Activated T-cell treated with anti-CD3 and anti-CD28 coated beads, Interleukin-2, amount 50 U/mL, for 24 hours (primary cell): ENCODE data around the gene CARD6.
"Not testable (repeated sequence)": the region's sequence is repeated elsewhere in the genome, so short reads cannot be mapped to it uniquely, and the experiment has no call there.

Experiments used
- DNase-seq: peaks from one replicate; pipeline ENCODE4 v3.0.0-alpha.2; 2020
- H3K27ac Mint-ChIP-seq: 2 replicates; pipeline ENCODE4 v1.8.0; 2020; ENCODE audit warnings: mild to moderate bottlenecking, mixed read lengths
- H3K27me3 Mint-ChIP-seq: 2 replicates; pipeline ENCODE4 v1.8.0; 2020; ENCODE audit warnings: mixed read lengths
- H3K36me3 Mint-ChIP-seq: 2 replicates; pipeline ENCODE4 v1.8.0; 2020; ENCODE audit warnings: low read depth, mixed read lengths
- H3K4me1 Mint-ChIP-seq: 2 replicates; pipeline ENCODE4 v1.8.0; 2020; ENCODE audit warnings: low read depth, mixed read lengths
- H3K4me3 Mint-ChIP-seq: 2 replicates; pipeline ENCODE4 v1.8.0; 2020; ENCODE audit warnings: mild to moderate bottlenecking, moderate library complexity, mixed read lengths
- H3K9me3 Mint-ChIP-seq: 2 replicates; pipeline ENCODE4 v1.8.0; 2020; ENCODE audit warnings: mixed read lengths

The CARD6 gene

DNA sequence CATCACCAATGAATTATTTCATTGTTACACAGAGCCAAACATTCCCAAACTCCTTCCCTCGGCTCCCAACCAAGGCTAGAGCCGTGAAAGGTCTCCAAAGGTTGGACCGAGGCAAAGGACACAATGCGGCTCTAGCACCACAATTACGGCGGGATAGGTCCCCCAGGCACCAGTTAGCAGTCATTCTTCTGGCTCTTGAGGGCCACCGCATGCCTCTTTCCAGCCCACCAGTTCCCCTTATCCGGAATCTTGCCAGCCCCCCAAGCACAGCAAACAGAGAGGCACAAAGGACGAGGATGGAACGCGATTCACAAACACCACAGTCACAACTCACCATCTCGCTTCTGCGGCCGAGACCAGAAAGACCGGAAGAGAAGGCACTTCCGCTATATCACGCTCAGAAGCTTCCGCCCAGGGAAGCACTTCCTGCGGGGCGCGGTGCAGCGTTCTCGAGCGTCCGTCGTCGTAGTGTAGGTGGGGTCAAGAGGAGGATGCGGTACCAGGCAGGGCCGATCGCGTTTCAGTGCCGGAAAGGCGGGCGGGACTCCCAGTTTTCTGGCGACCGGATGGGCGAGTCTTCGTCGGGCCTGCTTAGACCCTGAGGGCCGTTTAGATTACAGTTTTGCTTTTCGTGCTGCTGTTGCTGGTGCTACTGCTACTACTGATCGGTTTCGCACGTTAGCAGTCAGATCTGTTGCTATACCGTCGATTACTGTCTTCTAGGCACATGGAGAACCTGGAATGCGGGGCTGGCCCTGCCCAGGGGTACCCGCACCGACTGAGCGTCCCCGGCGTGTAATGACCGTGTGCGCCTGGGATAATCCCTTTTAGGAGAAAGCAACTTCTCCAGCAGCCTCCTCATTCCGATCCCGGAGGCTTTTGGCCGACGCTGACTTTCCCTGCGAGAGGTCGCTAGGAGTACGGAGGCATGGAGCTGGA is 6.0 kb upstream of the CARD6 start, which contains the start of gene RPL37:
Gene RPL37, minus strand, starts transcription at position 374 of the 939 bp plus-strand sequence. Its CDS starts 37 bp downstream, at position 337.
- H3K36me3 Mint-ChIP-seq = peaks cover 56% of the 10 kb centered on the region
- H3K9me3 Mint-ChIP-seq = no peaks in the 10 kb centered on the region
- H3K4me1 Mint-ChIP-seq = peaks cover 52% of the 10 kb centered on the region
- peak; percentile 91 for DNase-seq
- H3K4me3 Mint-ChIP-seq = peak within 1 kb of the TSS; percentile 100
- peak within 1 kb of the TSS; percentile 100 for H3K27ac Mint-ChIP-seq
- H3K27me3 Mint-ChIP-seq = no peaks in the 10 kb centered on the region

DNA sequence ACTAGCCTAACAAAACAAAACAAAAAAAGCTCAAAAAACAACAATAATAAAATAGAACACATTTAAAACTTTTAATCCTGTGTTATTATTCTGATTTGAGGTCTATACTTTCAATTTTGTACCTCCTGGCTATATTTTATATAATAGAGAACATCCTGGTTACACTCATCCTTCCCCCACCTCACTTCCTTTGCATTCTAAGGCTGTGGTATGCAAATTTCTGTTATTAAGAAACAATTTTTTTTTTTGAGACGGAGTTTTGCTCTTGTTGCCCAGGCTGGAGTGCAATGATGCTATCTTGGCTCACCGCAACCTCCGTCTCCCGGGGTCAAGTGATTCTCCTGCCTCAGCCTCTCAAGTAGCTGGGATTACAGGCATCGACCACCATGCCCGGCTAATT is 3.1 kb upstream of the CARD6 start:
- peaks cover 5% of the 10 kb centered on the region for H3K27me3 Mint-ChIP-seq
- DNase-seq = no peak
- peaks cover 26% of the 10 kb centered on the region for H3K36me3 Mint-ChIP-seq
- H3K4me3 Mint-ChIP-seq = no peak overlapping the region
- H3K9me3 Mint-ChIP-seq = no peaks in the 10 kb centered on the region
- H3K27ac Mint-ChIP-seq = no peak overlapping the region
- H3K4me1 Mint-ChIP-seq = peaks cover 37% of the 10 kb centered on the region

GRCh38 chr5:40842351-40842750 is 1.2 kb downstream of the CARD6 start:
- DNase-seq = no peak
- H3K4me3 Mint-ChIP-seq = no peak overlapping the region
- H3K27me3 Mint-ChIP-seq = peaks cover 10% of the 10 kb centered on the region
- H3K27ac Mint-ChIP-seq = no peak overlapping the region
- H3K36me3 Mint-ChIP-seq = no peaks in the 10 kb centered on the region
- H3K9me3 Mint-ChIP-seq = no peaks in the 10 kb centered on the region
- peaks cover 18% of the 10 kb centered on the region for H3K4me1 Mint-ChIP-seq

DNA sequence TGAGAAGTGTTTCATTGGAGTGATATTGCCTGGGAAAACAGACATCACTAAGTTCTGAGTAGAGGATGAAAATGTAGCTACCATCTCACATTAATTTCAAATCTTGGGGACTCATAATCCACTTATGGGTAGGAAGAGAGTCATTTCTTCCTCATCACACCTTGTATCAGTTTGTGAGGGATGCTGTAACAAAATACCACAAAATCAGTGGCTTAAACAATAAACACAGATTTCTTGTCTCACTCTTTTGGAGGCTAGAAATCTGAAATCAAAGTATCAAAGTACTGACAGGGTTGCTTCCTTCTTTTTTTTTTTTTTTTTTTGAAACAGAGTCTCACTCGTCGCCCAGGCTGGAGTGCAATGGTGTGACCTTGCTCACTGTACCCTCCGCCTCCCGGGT is 3.4 kb downstream of the CARD6 start:
- Mint-ChIP-seq H3K27ac (no peak overlapping the region), H3K27me3 (peaks cover 13% of the 10 kb centered on the region), H3K4me1 (peaks cover 12% of the 10 kb centered on the region), H3K4me3 (no peak overlapping the region), H3K9me3 (no peaks in the 10 kb centered on the region), H3K36me3 (no peaks in the 10 kb centered on the region)
- no peak for DNase-seq

GRCh38 chr5:40846371-40846770 is 5.2 kb downstream of the CARD6 start:
- peaks cover 12% of the 10 kb centered on the region for H3K27me3 Mint-ChIP-seq
- no peaks in the 10 kb centered on the region for H3K36me3 Mint-ChIP-seq
- no peak overlapping the region for H3K4me3 Mint-ChIP-seq
- H3K27ac Mint-ChIP-seq = no peak overlapping the region
- H3K9me3 Mint-ChIP-seq = no peaks in the 10 kb centered on the region
- DNase-seq = no peak
- H3K4me1 Mint-ChIP-seq = peaks cover 5% of the 10 kb centered on the region

- Mint-ChIP-seq H3K4me3 (no peak overlapping the region), H3K27ac (no peak overlapping the region), H3K4me1 (no peaks in the 10 kb centered on the region), H3K27me3 (peaks cover 10% of the 10 kb centered on the region), H3K36me3 (no peaks in the 10 kb centered on the region), H3K9me3 (no peaks in the 10 kb centered on the region)
- DNase-seq = no peak
These were observed 6.4 kb downstream of the CARD6 start for GRCh38 chr5:40847525-40847924.

GRCh38 chr5:40853632-40854192 is 12.5 kb downstream of the CARD6 start:
- H3K4me1 Mint-ChIP-seq = no peaks in the 10 kb centered on the region
- H3K27me3 Mint-ChIP-seq = no peaks in the 10 kb centered on the region
- H3K9me3 Mint-ChIP-seq = no peaks in the 10 kb centered on the region
- no peak overlapping the region for H3K4me3 Mint-ChIP-seq
- H3K27ac Mint-ChIP-seq = no peak overlapping the region
- no peak for DNase-seq
- H3K36me3 Mint-ChIP-seq = no peaks in the 10 kb centered on the region

DNA sequence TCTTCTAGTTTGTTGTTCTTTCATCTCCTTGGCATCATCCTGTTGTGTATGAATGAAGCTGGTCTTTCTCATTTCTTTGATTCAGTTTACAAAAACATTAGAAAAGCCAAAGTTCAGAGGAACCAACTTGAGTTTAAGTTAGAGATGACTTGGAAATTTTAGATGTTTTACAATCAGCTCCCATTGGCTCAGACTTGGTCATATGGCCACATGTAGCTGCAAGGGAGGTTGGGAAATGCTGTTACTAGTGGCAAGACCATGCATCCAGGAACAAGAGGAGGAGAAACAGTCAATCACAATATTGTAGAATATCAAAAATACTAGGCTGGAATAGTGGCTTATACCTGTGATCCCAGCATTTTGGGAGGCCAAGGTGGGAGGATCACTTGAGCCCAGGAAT is 19.5 kb downstream of the CARD6 start:
- Mint-ChIP-seq H3K27ac (no peak overlapping the region), H3K36me3 (no peaks in the 10 kb centered on the region), H3K4me3 (no peak overlapping the region), H3K4me1 (no peaks in the 10 kb centered on the region), H3K27me3 (no peaks in the 10 kb centered on the region), H3K9me3 (peaks cover 14% of the 10 kb centered on the region)
- DNase-seq = no peak

GRCh38 chr5:40865004-40865403 is 23.8 kb downstream of the CARD6 start:
- not testable (repeated sequence) for H3K4me1 Mint-ChIP-seq, H3K27ac Mint-ChIP-seq, H3K36me3 Mint-ChIP-seq, H3K27me3 Mint-ChIP-seq, H3K4me3 Mint-ChIP-seq, DNase-seq
- peaks cover 14% of the 10 kb centered on the region for H3K9me3 Mint-ChIP-seq

GRCh38 chr5:40866844-40867243 is 25.7 kb downstream of the CARD6 start:
- no peak for DNase-seq
- H3K4me3 Mint-ChIP-seq = no peak overlapping the region
- H3K9me3 Mint-ChIP-seq = peaks cover 14% of the 10 kb centered on the region
- no peak overlapping the region for H3K27ac Mint-ChIP-seq
- H3K4me1 Mint-ChIP-seq = no peaks in the 10 kb centered on the region
- no peaks in the 10 kb centered on the region for H3K36me3 Mint-ChIP-seq
- H3K27me3 Mint-ChIP-seq = peaks cover 2% of the 10 kb centered on the region

GRCh38 chr5:40869384-40869783 is 28.2 kb downstream of the CARD6 start:
- no peaks in the 10 kb centered on the region for H3K36me3 Mint-ChIP-seq
- H3K4me1 Mint-ChIP-seq = no peaks in the 10 kb centered on the region
- no peak overlapping the region for H3K27ac Mint-ChIP-seq
- peaks cover 10% of the 10 kb centered on the region for H3K9me3 Mint-ChIP-seq
- H3K27me3 Mint-ChIP-seq = peaks cover 2% of the 10 kb centered on the region
- no peak overlapping the region for H3K4me3 Mint-ChIP-seq
- no peak for DNase-seq

- no peak overlapping the region for H3K27ac Mint-ChIP-seq
- H3K36me3 Mint-ChIP-seq = no peaks in the 10 kb centered on the region
- H3K4me3 Mint-ChIP-seq = no peak overlapping the region
- no peak for DNase-seq
- H3K27me3 Mint-ChIP-seq = peaks cover 2% of the 10 kb centered on the region
- no peaks in the 10 kb centered on the region for H3K4me1 Mint-ChIP-seq
- no peaks in the 10 kb centered on the region for H3K9me3 Mint-ChIP-seq
These were observed 30.0 kb downstream of the CARD6 start for GRCh38 chr5:40871177-40871576.

GRCh38 chr5:40872253-40872652 is 31.1 kb downstream of the CARD6 start:
- not testable (repeated sequence) for H3K4me3 Mint-ChIP-seq, H3K9me3 Mint-ChIP-seq, H3K4me1 Mint-ChIP-seq, H3K27me3 Mint-ChIP-seq, H3K27ac Mint-ChIP-seq, H3K36me3 Mint-ChIP-seq, DNase-seq

DNA sequence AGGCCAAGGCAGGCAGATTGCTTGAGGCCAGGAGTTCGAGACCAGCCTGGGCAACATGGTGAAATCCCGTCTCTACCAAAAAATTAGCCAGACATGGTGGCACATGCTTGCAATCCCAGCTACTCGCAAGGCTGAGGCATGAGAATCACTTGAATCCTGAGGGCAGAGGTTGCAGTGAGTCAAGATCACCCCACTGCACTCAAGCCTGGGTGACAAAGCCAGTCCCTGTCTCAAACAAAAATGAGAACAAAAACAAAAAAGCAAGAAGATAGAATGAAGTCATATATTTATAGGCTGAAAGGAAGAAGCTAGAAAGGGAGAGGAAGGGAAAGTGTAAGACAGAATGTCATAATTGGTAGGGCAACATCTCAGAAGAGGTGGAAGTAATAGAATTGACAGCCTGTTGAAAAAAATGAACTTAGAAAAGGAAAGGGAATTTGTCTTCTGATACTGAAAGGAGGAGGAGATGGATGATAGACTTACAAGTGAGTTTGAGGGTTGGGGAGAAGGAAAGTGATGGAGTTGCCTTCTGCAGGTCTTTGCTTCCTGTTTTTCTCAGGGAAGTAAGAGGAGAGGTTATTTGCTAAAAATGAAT is 32.2 kb downstream of the CARD6 start:
- no peaks in the 10 kb centered on the region for H3K27me3 Mint-ChIP-seq
- H3K4me3 Mint-ChIP-seq = no peak overlapping the region
- H3K9me3 Mint-ChIP-seq = peaks cover 8% of the 10 kb centered on the region
- peaks cover 4% of the 10 kb centered on the region for H3K4me1 Mint-ChIP-seq
- no peak for DNase-seq
- no peaks in the 10 kb centered on the region for H3K36me3 Mint-ChIP-seq
- no peak overlapping the region for H3K27ac Mint-ChIP-seq

- no peaks in the 10 kb centered on the region for H3K36me3 Mint-ChIP-seq
- no peak overlapping the region for H3K4me3 Mint-ChIP-seq
- peaks cover 7% of the 10 kb centered on the region for H3K4me1 Mint-ChIP-seq
- H3K27ac Mint-ChIP-seq = no peak overlapping the region
- DNase-seq = no peak
- peaks cover 8% of the 10 kb centered on the region for H3K9me3 Mint-ChIP-seq
- no peaks in the 10 kb centered on the region for H3K27me3 Mint-ChIP-seq
These were observed 34.8 kb downstream of the CARD6 start for GRCh38 chr5:40875958-40876357.
